ENCODE data around the gene ELP4. TPM values are rescaled to one million over a fixed set of nuclear protein-coding genes. Genes with fewer than 3 reads are reported as not detected.

Gene ELP4
- total and polyA plus RNA-seq, 12 donors: 10.5 to 30.4 (median 18.0) TPM

GRCh38 chr11:31820438-31820818, 310.9 kb downstream of the ELP4 start:
- peaks cover 7 to 26% of the 10 kb centered on the region in 2 donors for H3K4me1 ChIP-seq (replicated peaks in 1 of 2)
- DNase-seq: no peak
- intact Hi-C loops (cut with DNase I): no loop called here
- H3K27me3 ChIP-seq: peaks cover 99% of the 10 kb centered on the region
- no peak overlapping the region for H3K4me3 ChIP-seq
- TF ChIP-seq POLR2A (IDR thresholded peaks at IDR 0.05) (no peak), CTCF (IDR thresholded peaks at IDR 0.05) (no peak)
- H3K36me3 ChIP-seq (replicated peaks in 1 of 2): no peaks in the 10 kb centered on the region
- no peak overlapping the region for H3K27ac ChIP-seq
- 8 to 14% (median 13%) methylated on average over 12 to 15 of the region's 15 CpGs for WGBS, 4 donors
- H3K9me3 ChIP-seq (replicated peaks in 1 of 3): no peaks in the 10 kb centered on the region

GRCh38 chr11:31821235-31821764, 311.7 kb downstream of the ELP4 start:
- intact Hi-C loops (cut with DNase I): no loop called here
- Histone ChIP-seq H3K27ac (no peak overlapping the region), H3K9me3 (replicated peaks in 1 of 3) (no peaks in the 10 kb centered on the region), H3K4me1 (replicated peaks in 1 of 2) (peaks cover 0 to 17% of the 10 kb centered on the region in 2 donors), H3K27me3 (peaks cover 99% of the 10 kb centered on the region), H3K36me3 (replicated peaks in 1 of 2) (no peaks in the 10 kb centered on the region), H3K4me3 (no peak overlapping the region)
- TF ChIP-seq CTCF (IDR thresholded peaks at IDR 0.05): no peak
- TF ChIP-seq POLR2A (IDR thresholded peaks at IDR 0.05): no peak
- WGBS, 4 donors: 14 to 19% (median 15%) methylated on average over 5 of the region's 5 CpGs
- no peak for DNase-seq

GRCh38 chr11:31821766-31822165, 312.2 kb downstream of the ELP4 start:
- DNase-seq: no peak
- no peaks in the 10 kb centered on the region for H3K36me3 ChIP-seq (replicated peaks in 1 of 2)
- H3K4me3 ChIP-seq: no peak overlapping the region
- H3K27ac ChIP-seq: no peak overlapping the region
- H3K9me3 ChIP-seq (replicated peaks in 1 of 3): no peaks in the 10 kb centered on the region
- intact Hi-C loops (cut with DNase I): no loop called here
- H3K27me3 ChIP-seq: peaks cover 99% of the 10 kb centered on the region
- H3K4me1 ChIP-seq (replicated peaks in 1 of 2): peaks cover 0 to 13% of the 10 kb centered on the region in 2 donors
- TF ChIP-seq CTCF (IDR thresholded peaks at IDR 0.05): no peak
- no peak for TF ChIP-seq POLR2A (IDR thresholded peaks at IDR 0.05)
- 14 to 19% (median 16%) methylated on average over 8 of the region's 8 CpGs for WGBS, 4 donors

- Histone ChIP-seq H3K27ac (no peak overlapping the region), H3K4me1 (replicated peaks in 1 of 2) (peaks cover 0 to 7% of the 10 kb centered on the region in 2 donors), H3K4me3 (no peak overlapping the region), H3K9me3 (replicated peaks in 1 of 3) (no peaks in the 10 kb centered on the region), H3K27me3 (peaks cover 99% of the 10 kb centered on the region), H3K36me3 (replicated peaks in 1 of 2) (no peaks in the 10 kb centered on the region)
- intact Hi-C loops (cut with DNase I): no loop called here
- no peak for DNase-seq
- TF ChIP-seq POLR2A (IDR thresholded peaks at IDR 0.05) (no peak), CTCF (IDR thresholded peaks at IDR 0.05) (no peak)
- WGBS, 4 donors: 44 to 48% (median 46%) methylated on average over 12 to 17 of the region's 17 CpGs
These were observed 312.8 kb downstream of the ELP4 start for GRCh38 chr11:31822175-31822926.
